Kidney epithelial cell (primary cell): ENCODE data around the gene WNT11. TPM values are rescaled to one million over a fixed set of nuclear protein-coding genes. Genes with fewer than 3 reads are reported as not detected.

Source experiments
- DNase-seq: peaks from one replicate; pipeline ENCODE4 v3.0.0-alpha.2; 2010; ENCODE audit warnings: low read depth
- H3K27me3 ChIP-seq: 2 replicates; pipeline ENCODE4 v1.6.0; 2011; ENCODE audit warnings: low read length; ENCODE audit not compliant: control insufficient read depth, insufficient read depth
- H3K36me3 ChIP-seq: 2 replicates; pipeline ENCODE4 v1.5.1; 2011; ENCODE audit warnings: low read length; ENCODE audit not compliant: control insufficient read depth, insufficient read depth
- H3K4me3 ChIP-seq: 2 replicates; pipeline ENCODE4 v1.5.1; 2011; ENCODE audit warnings: low read depth, mild to moderate bottlenecking, control low read depth, low read length
- CTCF ChIP-seq: IDR thresholded peaks from 2 replicates; pipeline ENCODE4 v1.5.1; 2011; ENCODE audit warnings: mild to moderate bottlenecking, moderate library complexity, low read length, control low read depth, inconsistent platforms; ENCODE audit not compliant: insufficient read depth, poor library complexity, severe bottlenecking
- total RNA-seq: library from RNA; depleted of rRNA; stranded (reverse); fragments of >200 nt; gene quantifications from 2 replicates; pipeline ENCODE4 v1.2.3, GENCODE V29; 2015

Gene WNT11
- total RNA-seq, 1 donor from 2014 or later, result 0.21 TPM

DNA sequence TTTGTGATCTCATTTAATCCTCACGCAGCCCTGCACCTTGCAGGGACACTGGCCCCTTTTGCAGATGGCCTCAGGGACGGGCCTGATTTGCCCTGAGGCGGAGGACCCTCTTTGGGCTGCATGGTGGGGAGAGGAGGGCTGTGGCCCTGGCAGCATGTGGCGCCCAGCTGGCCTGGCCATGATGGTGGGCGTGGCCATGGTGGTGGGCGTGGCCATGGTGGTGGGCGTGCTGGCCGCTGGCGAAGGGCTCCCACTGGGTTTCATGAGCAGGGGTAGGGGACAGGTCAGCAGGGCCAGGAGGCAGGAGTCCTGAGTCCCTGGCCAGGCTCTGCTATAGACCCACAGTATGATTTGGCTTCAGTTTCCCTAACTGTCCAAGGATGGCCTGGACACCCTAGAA lies 13.1 kb downstream of the WNT11 start:
- Histone ChIP-seq H3K36me3 (no peaks in the 10 kb centered on the region), H3K27me3 (peaks cover 9% of the 10 kb centered on the region), H3K4me3 (no peak overlapping the region)
- DNase-seq, result no peak
- TF ChIP-seq CTCF, result no peak

- no peak for TF ChIP-seq CTCF
- peaks cover 2% of the 10 kb centered on the region for H3K27me3 ChIP-seq
- DNase-seq, result no peak
- H3K4me3 ChIP-seq, result no peak overlapping the region
- H3K36me3 ChIP-seq, result no peaks in the 10 kb centered on the region
Measured at GRCh38 chr11:76190376-76190775, 15.9 kb downstream of the WNT11 start.

DNA sequence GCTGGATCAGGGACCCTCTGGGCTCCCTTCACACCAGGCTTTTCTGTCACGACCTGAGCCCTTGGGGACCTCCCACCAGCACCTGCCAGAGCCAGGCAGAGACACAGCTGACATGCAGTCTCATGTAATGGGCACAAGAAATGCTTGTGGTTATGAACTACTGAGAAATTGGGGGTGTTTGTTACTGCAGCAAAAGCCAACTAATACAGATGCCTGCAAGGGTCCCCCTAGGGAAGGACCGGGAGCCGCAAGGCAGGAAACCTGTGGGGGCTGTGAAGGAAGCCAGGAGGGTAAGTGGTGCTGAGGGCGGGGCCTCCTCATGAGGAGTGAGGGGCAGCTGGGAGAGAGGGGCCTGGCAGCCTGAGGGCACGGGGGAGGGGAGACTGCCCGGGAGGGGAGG lies 16.6 kb downstream of the WNT11 start:
- Histone ChIP-seq H3K36me3 (no peaks in the 10 kb centered on the region), H3K4me3 (no peak overlapping the region), H3K27me3 (peaks cover 8% of the 10 kb centered on the region)
- DNase-seq, result no peak
- TF ChIP-seq CTCF, result no peak

GRCh38 chr11:76188873-76189272 lies 17.4 kb downstream of the WNT11 start:
- TF ChIP-seq CTCF, result no peak
- Histone ChIP-seq H3K36me3 (no peaks in the 10 kb centered on the region), H3K4me3 (no peak overlapping the region), H3K27me3 (peaks cover 8% of the 10 kb centered on the region)
- DNase-seq, result no peak

- no peak for DNase-seq
- TF ChIP-seq CTCF, result no peak
- Histone ChIP-seq H3K27me3 (peaks cover 8% of the 10 kb centered on the region), H3K36me3 (no peaks in the 10 kb centered on the region), H3K4me3 (no peak overlapping the region)
Measured at GRCh38 chr11:76186776-76187279, 19.5 kb downstream of the WNT11 start.

DNA sequence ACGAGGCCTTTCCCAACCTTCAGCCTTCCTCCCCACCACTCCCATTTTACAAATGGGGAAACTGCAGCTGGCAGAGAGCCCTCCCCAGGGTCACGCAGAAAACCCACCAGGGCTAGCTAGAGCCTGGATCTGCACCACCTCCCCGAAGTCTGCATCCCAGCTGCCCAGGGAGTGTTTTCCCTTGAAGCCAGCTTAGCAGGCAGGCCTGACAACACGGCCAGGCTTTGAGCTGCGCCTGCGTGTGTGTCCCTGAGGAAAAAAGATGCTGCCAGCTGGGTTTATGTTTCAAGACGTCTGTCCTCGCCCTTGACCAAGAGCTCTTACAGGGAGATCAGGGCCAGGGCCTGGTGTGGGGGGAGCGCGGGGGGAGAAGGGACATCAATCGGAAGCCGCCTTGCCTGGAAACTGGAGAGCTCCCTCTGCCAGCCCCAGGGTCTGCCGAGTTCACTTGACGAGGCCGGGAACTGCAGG lies 20.3 kb downstream of the WNT11 start:
- no peak for DNase-seq
- no peak overlapping the region for H3K4me3 ChIP-seq
- peaks cover 5% of the 10 kb centered on the region for H3K27me3 ChIP-seq
- TF ChIP-seq CTCF, result no peak
- H3K36me3 ChIP-seq, result no peaks in the 10 kb centered on the region
